Neural crest cell (in vitro differentiated cells): Measurements from ENCODE around the gene CIROP. TPM values are rescaled to one million over a fixed set of nuclear protein-coding genes. Genes with fewer than 3 reads are reported as not detected.
A peak's percentile ranks its signal among the peaks of the same experiment; 100 is the strongest.

Experiments used
- DNase-seq: peaks from one replicate; pipeline ENCODE4 v3.0.0; 2021; ENCODE audit warnings: low read depth, mixed read lengths, low spot score
- H3K27ac Mint-ChIP-seq: one replicate; pipeline ENCODE4 v1.8.0; 2021; ENCODE audit warnings: mild to moderate bottlenecking, mixed read lengths; ENCODE audit not compliant: unreplicated experiment
- H3K27me3 Mint-ChIP-seq: 2 replicates; pipeline ENCODE4 v1.8.0; 2021; ENCODE audit warnings: low read depth, mild to moderate bottlenecking, mixed read lengths
- H3K36me3 Mint-ChIP-seq: 2 replicates; pipeline ENCODE4 v1.8.0; 2021; ENCODE audit warnings: low read depth, mild to moderate bottlenecking, mixed read lengths
- H3K4me1 Mint-ChIP-seq: 2 replicates; pipeline ENCODE4 v1.8.0; 2021; ENCODE audit warnings: mixed read lengths
- H3K4me3 Mint-ChIP-seq: one replicate; pipeline ENCODE4 v1.8.0; 2021; ENCODE audit warnings: mild to moderate bottlenecking, mixed read lengths
- H3K9me3 Mint-ChIP-seq: 2 replicates; pipeline ENCODE4 v1.8.0; 2021; ENCODE audit warnings: mixed read lengths
- CTCF ChIP-seq: fragments of 200-600 bp; sonication (generic); conservative IDR thresholded peaks from 2 replicates; pipeline ENCODE4 v1.5.0; 2021; ENCODE audit warnings: antibody characterized with exemption, mild to moderate bottlenecking
- total RNA-seq: library from RNA; stranded (reverse); gene quantifications from 2 replicates; pipeline ENCODE4 v1.2.1, GENCODE V29; 2021

CIROP gene
- total RNA-seq, 1 donor from 2014 or later = not detected

- peaks cover 40% of the 10 kb centered on the region for H3K4me1 Mint-ChIP-seq
- no peak for TF ChIP-seq CTCF
- H3K36me3 Mint-ChIP-seq = peaks cover 12% of the 10 kb centered on the region
- no peak for DNase-seq
- peak overlapping the region; percentile 99 for H3K27ac Mint-ChIP-seq
- H3K27me3 Mint-ChIP-seq = no peaks in the 10 kb centered on the region
- no peaks in the 10 kb centered on the region for H3K9me3 Mint-ChIP-seq
- H3K4me3 Mint-ChIP-seq = peak overlapping the region; percentile 100
These were observed 32.8 kb downstream of the CIROP start for GRCh38 chr14:23071921-23072539.

- Mint-ChIP-seq H3K27me3 (no peaks in the 10 kb centered on the region), H3K9me3 (no peaks in the 10 kb centered on the region), H3K4me1 (peaks cover 44% of the 10 kb centered on the region), H3K36me3 (peaks cover 12% of the 10 kb centered on the region), H3K4me3 (peak overlapping the region; percentile 100), H3K27ac (peak overlapping the region; percentile 99)
- no peak for TF ChIP-seq CTCF
- peak; percentile 73 for DNase-seq
These were observed 33.4 kb downstream of the CIROP start for GRCh38 chr14:23071244-23071920.

GRCh38 chr14:23070262-23071129, 34.3 kb downstream of the CIROP start:
- Mint-ChIP-seq H3K27ac (peak overlapping the region; percentile 99), H3K36me3 (peaks cover 17% of the 10 kb centered on the region), H3K27me3 (no peaks in the 10 kb centered on the region), H3K4me3 (peak overlapping the region; percentile 100), H3K4me1 (peaks cover 52% of the 10 kb centered on the region), H3K9me3 (no peaks in the 10 kb centered on the region)
- TF ChIP-seq CTCF = no peak
- no peak for DNase-seq

DNA sequence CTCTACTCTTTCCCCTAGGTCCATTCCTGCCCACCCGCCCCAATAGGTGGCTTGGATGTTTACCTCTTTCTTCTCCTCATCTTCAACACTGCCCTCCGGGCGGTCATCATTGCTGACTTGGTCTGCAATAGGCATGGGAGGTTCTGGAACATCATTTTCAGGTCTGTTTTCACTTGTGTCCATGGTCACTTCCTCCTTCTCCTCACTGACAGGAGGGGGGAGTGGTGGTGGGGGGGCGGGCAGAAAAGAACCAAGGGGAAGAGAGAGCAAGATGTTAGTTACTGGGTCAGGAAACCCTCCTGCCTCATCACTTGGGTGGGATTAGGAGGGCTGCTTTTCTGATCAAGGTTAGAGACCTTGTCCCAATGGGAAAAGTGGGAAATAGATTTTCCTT, 35.4 kb downstream of the CIROP start:
- Mint-ChIP-seq H3K4me1 (peaks cover 52% of the 10 kb centered on the region), H3K4me3 (peak overlapping the region; percentile 89), H3K9me3 (no peaks in the 10 kb centered on the region), H3K27me3 (no peaks in the 10 kb centered on the region), H3K36me3 (peaks cover 17% of the 10 kb centered on the region), H3K27ac (no peak overlapping the region)
- no peak for DNase-seq
- no peak for TF ChIP-seq CTCF

DNA sequence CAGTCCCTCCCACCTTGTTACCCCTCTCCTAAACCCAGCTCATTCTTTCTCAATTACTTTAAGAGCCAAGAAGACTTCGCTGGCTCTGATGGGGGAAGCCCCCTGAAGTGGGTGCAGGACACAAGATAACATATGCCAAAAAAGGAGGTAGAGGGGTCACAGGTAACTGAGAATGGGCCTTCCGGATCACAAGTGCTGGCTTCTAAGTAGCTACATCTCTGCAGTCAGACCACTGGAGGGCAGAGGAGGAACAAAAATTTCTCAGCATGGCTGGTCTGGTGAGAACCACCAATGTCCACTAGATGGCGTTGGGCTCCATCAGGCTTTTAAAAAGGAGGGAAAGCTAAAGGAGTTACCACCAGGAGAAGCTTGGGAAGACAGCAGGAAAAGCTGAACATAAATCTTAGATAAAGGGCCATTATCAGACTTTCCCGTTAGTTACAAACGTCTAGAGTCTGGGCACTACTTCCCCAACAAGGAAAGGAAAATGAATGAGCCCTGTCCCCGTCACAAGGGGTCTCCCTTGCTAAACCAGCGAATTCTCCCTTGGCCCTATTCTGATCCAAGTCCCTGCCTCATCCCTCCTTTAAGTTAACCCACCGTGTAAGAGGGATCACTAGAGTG, 35.9 kb downstream of the CIROP start:
- Mint-ChIP-seq H3K4me1 (peaks cover 52% of the 10 kb centered on the region), H3K27ac (no peak overlapping the region), H3K27me3 (no peaks in the 10 kb centered on the region), H3K36me3 (peaks cover 18% of the 10 kb centered on the region), H3K4me3 (peak overlapping the region; percentile 89), H3K9me3 (no peaks in the 10 kb centered on the region)
- TF ChIP-seq CTCF = peak; percentile 99
- peak; percentile 83 for DNase-seq
